ENCODE measurements around the gene FGB.

DNA sequence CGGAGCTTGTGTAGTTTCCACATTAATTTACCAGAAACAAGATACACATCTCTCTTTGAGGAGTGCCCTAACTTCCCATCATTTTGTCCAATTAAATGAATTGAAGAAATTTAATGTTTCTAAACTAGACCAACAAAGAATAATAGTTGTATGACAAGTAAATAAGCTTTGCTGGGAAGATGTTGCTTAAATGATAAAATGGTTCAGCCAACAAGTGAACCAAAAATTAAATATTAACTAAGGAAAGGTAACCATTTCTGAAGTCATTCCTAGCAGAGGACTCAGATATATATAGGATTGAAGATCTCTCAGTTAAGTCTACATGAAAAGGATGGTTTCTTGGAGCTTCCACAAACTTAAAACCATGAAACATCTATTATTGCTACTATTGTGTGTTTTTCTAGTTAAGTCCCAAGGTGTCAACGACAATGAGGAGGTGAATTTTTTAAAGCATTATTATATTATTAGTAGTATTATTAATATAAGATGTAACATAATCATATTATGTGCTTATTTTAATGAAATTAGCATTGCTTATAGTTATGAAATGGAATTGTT, at the start of gene FGB:
- TF ChIP-seq, protein P1, sequence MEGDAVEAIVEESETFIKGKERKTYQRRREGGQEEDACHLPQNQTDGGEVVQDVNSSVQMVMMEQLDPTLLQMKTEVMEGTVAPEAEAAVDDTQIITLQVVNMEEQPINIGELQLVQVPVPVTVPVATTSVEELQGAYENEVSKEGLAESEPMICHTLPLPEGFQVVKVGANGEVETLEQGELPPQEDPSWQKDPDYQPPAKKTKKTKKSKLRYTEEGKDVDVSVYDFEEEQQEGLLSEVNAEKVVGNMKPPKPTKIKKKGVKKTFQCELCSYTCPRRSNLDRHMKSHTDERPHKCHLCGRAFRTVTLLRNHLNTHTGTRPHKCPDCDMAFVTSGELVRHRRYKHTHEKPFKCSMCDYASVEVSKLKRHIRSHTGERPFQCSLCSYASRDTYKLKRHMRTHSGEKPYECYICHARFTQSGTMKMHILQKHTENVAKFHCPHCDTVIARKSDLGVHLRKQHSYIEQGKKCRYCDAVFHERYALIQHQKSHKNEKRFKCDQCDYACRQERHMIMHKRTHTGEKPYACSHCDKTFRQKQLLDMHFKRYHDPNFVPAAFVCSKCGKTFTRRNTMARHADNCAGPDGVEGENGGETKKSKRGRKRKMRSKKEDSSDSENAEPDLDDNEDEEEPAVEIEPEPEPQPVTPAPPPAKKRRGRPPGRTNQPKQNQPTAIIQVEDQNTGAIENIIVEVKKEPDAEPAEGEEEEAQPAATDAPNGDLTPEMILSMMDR (IDR thresholded peaks at IDR 0.05), result no peak
- TF ChIP-seq POLR2A (IDR thresholded peaks at IDR 0.05), result no peak

All from thyroid gland (tissue), 4 donors.